HG03196 (cell line): ENCODE results near the gene MSTO1.
A peak's percentile ranks its signal among the peaks of the same experiment; 100 is the strongest.
"Not testable (repeated sequence)": the region's sequence is repeated elsewhere in the genome, so short reads cannot be mapped to it uniquely, and the experiment has no call there.

Experiments
- ATAC-seq: cut with Tn5 transposase; IDR thresholded peaks from one replicate; pipeline ENCODE4 v1.9.1; 2021; ENCODE audit not compliant: unreplicated experiment

Gene MSTO1

DNA sequence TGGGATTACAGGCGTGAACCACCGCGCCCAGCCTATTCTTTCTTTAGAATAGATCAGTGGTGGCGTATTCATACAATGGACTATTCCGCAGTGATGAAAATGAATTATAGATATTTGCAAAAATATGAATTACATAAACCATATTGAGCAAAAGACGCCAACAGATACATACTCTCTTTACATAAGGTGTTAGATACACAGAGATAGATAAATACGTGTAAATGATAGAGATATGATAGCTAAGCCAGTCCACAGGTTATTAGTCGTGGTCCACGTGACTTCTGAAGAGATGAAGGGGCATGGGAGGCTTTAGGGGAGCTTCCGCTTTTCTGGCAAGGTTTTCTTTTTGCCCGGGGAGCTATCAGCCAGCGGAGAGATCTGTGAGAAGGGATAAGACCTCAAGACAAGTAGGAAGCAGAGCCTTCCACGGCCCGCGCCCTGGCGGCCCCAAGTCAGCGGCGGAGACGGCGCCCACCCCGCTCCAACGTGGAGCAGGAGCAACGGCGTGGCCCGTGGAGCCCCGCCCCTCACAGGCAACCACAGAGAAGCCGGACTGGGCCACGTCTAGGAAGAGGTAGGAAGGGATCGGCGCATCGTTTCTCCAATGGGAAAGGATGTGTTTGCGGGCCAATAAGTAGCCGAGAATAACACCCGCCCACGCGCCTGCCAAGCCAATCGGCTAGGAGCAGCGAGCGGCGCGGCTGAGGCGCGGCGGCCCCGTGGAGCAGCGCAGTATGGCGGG is at the start of gene MSTO1:
Gene MSTO1 (plus strand): TSS at position 704 of the 742 bp plus-strand sequence. CDS start 31 bp downstream, at position 735.
- ATAC-seq = peak; percentile 83

DNA sequence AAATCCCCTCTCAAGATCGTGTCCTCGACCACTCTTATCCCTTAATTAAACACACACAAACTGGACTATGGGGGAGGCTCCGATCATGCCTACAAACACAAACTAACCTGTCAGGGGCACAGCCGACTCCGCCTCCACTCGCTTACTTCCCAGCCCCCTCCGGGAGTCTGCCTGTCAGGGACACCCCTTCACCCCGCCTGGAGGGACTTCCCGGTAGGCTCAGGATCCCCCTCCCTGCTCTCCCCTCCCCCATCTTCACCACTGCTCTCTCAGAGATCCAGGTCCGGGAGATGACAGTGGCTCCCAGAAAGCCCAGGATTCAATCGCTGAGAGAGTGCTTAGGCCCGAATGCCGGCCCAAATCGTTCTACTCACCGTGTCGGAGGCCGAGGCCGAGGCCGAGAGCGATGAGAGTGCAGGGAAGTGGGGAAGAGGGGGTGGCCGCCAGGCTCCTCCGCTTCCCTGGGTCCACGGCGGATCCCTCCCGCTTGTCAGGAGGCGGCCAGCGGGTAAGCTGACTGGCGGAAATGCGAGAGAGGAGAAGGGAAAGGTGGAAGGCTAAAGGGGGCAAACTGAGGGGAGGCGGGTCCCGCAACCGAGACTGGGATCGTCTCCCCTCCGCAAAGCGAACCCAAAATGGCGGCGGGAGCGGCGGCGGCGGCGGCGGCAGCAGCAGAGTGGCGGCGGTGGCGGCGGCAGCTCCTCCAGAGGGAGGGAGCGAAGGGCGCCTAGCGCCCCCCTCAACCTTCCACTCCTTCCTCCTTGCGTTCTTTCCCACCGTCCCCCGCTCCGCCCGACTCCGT is 48.0 kb upstream of the MSTO1 start:
- peak; percentile 21 for ATAC-seq

GRCh38 chr1:155562581-155563376 is 47.2 kb upstream of the MSTO1 start, which contains the start of gene ASH1L:
TSS of gene ASH1L (minus strand) at chr1:155562803. CDS start at chr1:155521519, 41,284 bp downstream.
- ATAC-seq = peak; percentile 70

- peak; percentile 2 for ATAC-seq
These were observed 46.5 kb upstream of the MSTO1 start for GRCh38 chr1:155563377-155564022.

- ATAC-seq = no peak
These were observed 39.9 kb upstream of the MSTO1 start for GRCh38 chr1:155569988-155570592.

DNA sequence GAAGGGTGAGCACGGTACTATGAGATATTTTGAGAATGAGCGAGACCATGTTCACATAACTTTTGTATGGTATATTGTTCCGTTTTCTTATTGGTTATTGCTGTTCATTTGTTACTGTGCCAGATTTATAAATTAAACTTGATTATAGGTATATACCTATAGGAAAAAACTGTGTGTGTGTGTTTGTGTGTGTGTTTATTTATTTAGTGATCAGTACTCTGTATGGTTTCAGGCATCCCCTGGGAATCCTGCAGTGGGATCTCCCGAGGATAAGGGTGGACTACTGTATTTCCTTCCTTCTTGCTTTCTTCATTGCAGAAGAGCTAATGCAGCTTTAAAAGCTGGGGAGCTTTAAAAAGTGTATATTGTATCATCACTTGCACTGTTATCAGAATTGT is 39.4 kb upstream of the MSTO1 start:
- no peak for ATAC-seq

DNA sequence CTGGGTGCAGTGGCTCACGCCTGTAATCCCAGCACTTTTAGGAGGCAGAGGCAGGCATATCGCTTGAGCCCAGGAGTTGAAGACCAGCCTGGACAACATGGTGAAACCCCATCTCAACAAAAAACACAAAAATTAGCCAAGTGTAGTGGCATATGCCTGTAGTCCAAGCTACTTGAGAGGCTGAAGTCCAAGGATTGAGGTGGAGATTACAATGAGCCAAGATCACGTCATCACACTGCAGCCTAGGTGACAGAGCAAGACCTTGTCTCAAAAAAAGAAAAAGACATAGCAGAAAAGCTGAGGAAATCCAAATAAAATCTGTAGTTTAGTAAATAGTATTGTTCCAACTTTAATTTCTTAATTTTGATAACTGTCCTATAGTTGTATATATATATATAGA is 35.9 kb upstream of the MSTO1 start:
- ATAC-seq = no peak

DNA sequence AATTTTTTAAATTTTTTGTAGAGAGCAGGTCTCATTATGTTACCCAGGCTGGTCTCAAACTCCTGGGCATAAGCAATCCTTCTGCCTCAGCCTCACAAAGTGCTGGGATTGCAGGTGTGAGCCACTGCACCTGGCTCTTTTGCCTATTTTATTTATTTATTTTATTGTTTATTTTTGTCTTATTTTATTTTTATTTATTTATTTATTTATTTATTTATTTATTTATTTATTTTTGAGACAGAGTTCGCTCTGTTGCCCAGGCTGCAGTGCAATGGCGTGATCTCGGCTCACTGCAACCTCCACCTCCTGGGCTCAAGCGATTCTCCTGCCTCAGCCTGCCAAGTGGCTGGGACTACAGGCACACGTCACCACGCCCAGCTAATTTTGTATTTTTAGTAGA is 34.4 kb upstream of the MSTO1 start:
- not testable (repeated sequence) for ATAC-seq

DNA sequence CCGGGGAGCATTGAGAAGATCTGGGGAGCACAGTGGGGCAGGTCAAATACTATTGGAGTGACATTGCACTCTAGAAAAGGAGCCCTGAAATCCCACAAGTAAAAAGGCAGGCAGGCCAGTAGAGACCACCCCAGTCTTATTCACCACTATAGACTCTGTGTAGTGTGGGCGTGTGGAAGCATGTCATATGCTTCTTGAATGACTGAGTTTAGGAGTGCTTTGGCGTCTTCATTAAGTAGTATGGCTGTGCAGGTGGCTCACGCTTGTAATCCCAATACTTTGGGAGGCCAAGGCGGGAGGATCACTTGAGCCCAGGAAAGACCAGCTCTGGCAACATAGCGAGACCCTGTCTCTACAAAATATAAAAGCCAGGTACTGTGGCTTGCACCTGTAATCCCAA is 26.2 kb upstream of the MSTO1 start:
- ATAC-seq = not testable (repeated sequence)

DNA sequence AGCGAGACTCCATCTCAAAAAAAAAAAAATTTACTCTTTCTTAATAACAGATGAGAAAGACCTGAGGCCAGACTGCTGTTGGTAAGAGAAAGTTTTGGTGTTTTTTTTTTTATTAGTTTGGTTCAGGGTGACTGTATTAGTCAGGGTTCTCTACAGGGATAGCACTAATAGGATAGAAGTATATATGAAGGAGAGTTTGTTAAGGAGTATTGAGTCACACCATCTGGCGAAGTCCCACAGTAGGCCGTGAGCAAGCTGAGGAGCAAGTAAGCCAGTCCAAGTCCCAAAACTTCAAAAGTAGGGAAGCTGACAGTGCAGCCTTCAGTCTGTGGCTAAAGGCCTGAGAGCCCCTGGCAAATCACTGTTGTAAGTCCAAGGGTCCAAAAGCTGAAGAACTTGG is 20.7 kb upstream of the MSTO1 start:
- not testable (repeated sequence) for ATAC-seq

DNA sequence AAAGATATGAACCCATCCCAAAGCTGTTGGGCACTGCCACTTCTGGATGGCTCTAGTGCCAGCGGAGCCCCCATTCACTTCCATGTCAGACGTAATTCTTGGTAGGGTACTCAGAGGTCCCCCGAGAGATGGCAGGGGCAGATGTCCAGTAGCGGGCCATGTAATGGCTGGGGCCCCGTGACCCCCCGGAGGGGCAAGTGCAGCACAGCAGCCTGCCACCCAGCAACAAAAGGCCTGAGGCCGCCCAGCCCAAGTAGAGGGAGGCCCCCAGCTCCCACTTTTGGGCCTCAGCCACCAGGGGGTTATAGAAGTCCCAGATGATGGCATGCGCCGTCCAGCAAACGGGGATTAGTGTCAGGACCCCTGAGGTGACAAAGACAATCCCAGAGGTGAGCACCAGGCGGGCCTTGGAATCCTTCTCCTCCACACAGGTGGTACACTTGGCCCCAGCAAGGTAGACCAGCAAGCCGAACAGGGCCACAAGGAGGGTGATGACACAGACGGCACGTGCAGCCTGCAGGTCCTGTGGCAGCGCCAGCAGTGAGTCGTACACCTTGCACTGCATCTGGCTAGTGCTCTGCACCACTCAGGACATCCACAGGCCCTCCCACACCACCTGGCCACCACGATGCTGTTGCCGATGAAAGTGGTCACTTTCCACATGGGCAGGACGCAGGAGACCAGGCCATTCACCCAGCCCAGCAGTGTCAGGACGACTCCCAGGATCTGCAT is 19.3 kb upstream of the MSTO1 start:
- ATAC-seq = not testable (repeated sequence)

DNA sequence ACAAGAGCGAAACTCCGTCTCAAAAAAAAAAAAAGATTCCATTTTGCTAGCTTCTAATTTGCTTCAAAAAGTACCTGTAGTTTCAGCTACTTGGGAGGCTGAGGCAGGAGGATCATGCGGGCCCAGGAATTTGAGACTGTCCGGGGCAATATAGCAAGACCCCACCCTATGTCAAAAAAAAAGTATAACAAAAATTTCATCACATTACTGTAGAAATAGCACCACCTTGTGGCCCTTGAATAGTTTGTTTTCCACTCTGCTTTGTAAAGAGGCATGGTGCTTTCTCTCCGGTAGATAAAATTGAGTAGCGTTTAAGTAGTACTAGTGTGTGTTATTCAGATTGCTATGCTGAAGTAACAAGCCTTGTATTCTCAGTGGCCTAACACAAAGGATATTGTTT is 18.2 kb upstream of the MSTO1 start:
- no peak for ATAC-seq

DNA sequence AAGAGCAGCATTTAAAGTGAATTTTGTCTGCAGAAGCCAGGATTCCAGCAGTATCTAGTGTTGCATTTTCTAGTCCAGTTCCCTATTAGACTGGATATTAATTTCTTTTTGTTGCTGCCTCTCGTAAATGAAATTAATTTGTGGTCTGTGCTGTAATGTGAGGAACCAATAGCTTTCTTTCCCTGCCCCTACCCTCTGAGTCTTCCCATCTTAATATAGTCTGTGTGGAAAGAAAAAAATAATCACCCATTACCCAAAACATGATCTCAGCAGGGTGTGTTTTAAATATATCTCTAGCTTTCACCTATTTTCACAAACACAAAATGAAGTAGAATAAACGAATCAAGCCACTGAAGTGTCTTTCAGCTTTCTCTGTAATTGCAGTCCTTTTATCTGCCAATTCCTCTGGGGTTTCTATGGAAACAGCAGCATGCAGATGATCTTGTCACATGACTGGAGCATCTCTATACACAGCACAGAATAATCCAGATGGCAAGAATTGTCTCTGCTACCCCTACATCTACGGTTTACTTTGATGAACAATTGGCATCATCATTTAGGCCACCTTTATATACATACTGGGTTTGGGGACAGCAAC is 14.0 kb upstream of the MSTO1 start:
- ATAC-seq = not testable (repeated sequence)

DNA sequence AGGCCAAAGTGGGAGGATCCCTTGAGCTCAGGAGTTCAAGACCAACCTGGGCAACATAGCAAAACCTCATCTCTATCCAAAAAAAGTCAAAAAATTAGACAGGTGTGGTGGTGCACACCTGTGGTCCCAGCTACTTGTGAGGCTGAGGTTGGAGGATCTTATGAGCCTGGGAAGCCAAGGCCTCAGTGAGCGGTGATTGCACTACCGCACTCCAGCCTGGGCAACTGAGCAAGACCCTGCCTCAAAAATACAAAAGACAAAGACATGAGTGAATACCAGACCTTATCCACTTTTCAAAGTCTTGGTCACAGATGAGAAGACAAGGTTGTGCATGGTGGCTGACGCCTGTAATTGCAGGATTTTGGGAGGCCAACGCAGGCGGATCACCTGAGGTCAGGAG is 13.2 kb upstream of the MSTO1 start:
- no peak for ATAC-seq

DNA sequence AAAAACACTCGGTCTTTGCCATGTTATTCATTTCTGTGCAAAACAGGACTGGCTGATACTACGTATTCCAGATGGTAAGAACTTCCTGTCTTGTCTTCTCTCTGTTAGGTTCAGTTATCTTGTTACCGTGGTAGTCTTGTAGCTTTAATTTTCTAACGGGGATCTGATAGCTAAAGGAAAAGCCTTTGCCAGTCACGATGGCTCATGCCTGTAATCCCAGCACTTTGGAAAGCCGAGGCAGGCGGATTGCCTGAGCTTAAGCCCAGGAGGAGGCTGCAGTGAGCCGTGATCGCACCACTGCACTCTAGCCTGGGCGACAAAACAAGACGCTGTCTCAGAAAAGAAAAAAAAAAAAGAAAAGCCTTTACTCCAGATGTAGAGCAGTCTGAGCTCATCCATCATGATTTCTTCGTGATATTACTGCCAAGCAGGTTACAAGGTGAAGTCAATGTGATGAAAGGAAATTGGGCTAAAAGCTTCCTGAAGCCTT is 11.1 kb upstream of the MSTO1 start:
- no peak for ATAC-seq

DNA sequence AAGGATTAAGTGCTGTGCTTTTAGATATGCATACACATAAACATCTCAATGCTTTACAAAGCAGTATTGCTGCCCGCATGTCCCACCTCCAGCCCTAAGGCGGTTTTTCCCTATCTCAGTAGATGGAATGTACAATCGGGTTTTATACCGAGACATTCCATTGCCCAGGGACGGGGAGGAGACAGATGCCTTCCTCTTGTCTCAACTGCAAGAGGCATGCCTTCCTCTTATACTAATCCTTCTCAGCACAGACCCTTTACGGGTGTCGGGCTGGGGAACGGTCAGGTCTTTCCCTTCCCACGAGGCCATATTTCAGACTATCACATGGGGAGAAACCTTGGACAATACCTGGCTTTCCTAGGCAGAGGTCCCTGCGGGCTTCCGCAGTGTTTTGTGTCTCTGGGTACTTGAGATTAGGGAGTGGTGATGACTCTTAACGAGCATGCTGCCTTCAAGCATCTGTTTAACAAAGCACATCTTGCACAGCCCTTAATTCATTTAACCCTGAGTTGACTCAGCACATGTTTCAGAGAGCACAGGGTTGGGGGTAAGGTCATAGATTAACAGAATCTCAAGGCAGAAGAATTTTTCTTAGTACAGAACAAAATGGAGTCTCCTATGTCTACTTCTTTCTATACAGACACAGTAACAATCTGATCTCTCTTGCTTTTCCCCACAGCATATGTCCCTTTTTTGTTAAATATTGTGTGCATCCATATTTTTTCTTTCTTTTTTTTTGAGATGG is 10.0 kb upstream of the MSTO1 start:
- ATAC-seq = not testable (repeated sequence)

- ATAC-seq = no peak
These were observed 2.3 kb upstream of the MSTO1 start for GRCh38 chr1:155607708-155608107.

GRCh38 chr1:155608888-155609225 is 1.2 kb upstream of the MSTO1 start:
- ATAC-seq = no peak

DNA sequence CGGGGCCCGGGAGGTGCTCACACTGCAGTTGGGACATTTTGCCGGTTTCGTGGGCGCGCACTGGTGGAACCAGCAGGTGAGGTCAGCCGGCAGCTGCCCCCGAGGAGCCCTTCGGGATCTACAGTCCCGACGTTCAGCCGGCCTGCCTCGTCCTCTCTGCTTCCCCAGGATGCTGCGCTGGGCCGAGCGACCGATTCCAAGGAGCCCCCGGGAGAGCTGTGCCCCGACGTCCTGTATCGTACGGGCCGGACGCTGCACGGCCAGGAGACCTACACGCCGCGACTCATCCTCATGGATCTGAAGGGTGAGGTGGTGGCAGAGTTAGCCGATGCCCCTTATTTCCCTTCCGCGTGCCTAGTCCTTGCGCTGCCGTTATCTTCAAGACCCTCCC is 234 bp downstream of the MSTO1 start:
- peak; percentile 9 for ATAC-seq
